Fibroblast of skin of right quadriceps (primary cell): Measurements from ENCODE around the gene DNAAF5.
A peak's percentile ranks its signal among the peaks of the same experiment; 100 is the strongest.
"Not testable (repeated sequence)": the region's sequence is repeated elsewhere in the genome, so short reads cannot be mapped to it uniquely, and the experiment has no call there.

Source experiments
- DNase-seq: peaks from one replicate; pipeline ENCODE4 v3.0.0-alpha.2; 2013

Gene DNAAF5

GRCh38 chr7:785416-785815, 58.9 kb downstream of the DNAAF5 start:
- no peak for DNase-seq

- DNase-seq = peak; percentile 50
These were observed 60.2 kb downstream of the DNAAF5 start for GRCh38 chr7:786472-787255.

- DNase-seq = no peak
These were observed 61.1 kb downstream of the DNAAF5 start for GRCh38 chr7:787332-788240.

- no peak for DNase-seq
These were observed 65.0 kb downstream of the DNAAF5 start for GRCh38 chr7:791519-791918.

GRCh38 chr7:794207-794606, 67.7 kb downstream of the DNAAF5 start:
- DNase-seq = no peak

GRCh38 chr7:794671-795329, 68.3 kb downstream of the DNAAF5 start:
- no peak for DNase-seq

- DNase-seq = not testable (repeated sequence)
These were observed 70.1 kb downstream of the DNAAF5 start for GRCh38 chr7:796434-797169.

- DNase-seq = no peak
These were observed 72.5 kb downstream of the DNAAF5 start for GRCh38 chr7:798921-799470.

- DNase-seq = no peak
These were observed 74.2 kb downstream of the DNAAF5 start for GRCh38 chr7:800692-801091.

- DNase-seq = not testable (repeated sequence)
These were observed 74.9 kb downstream of the DNAAF5 start for GRCh38 chr7:801351-801750.

- DNase-seq = no peak
These were observed 75.5 kb downstream of the DNAAF5 start for GRCh38 chr7:801940-802381.

- no peak for DNase-seq
These were observed 76.2 kb downstream of the DNAAF5 start for GRCh38 chr7:802500-803242.

GRCh38 chr7:803243-803635, 76.7 kb downstream of the DNAAF5 start:
- DNase-seq = no peak

- DNase-seq = not testable (repeated sequence)
These were observed 77.3 kb downstream of the DNAAF5 start for GRCh38 chr7:803796-804195.

GRCh38 chr7:805261-805660, 78.8 kb downstream of the DNAAF5 start:
- DNase-seq = no peak

- DNase-seq = no peak
These were observed 89.1 kb downstream of the DNAAF5 start for GRCh38 chr7:815284-816216.

- peak; percentile 98 for DNase-seq
These were observed 89.8 kb downstream of the DNAAF5 start for GRCh38 chr7:816300-816750.

- no peak for DNase-seq
These were observed 90.5 kb downstream of the DNAAF5 start for GRCh38 chr7:816751-817671.
